LNCaP clone FGC (cell line): ENCODE measurements around the gene ZNF335.
A peak's percentile ranks its signal among the peaks of the same experiment; 100 is the strongest.

Source experiments
- DNase-seq: peaks from one replicate; pipeline ENCODE4 v3.0.0-alpha.2; 2011; ENCODE audit warnings: low read depth
- H3K4me3 ChIP-seq: 2 replicates; pipeline ENCODE4 v1.5.1; 2011; ENCODE audit warnings: mild to moderate bottlenecking, low read depth, low read length, control low read depth
- CTCF ChIP-seq: IDR thresholded peaks from 2 replicates; pipeline ENCODE4 v1.5.1; 2012; ENCODE audit warnings: mild to moderate bottlenecking; ENCODE audit not compliant: control insufficient read depth, insufficient read depth; ENCODE audit errors: extremely low read depth

ZNF335 gene

GRCh38 chr20:45943613-45944012 is 28.4 kb downstream of the ZNF335 start:
- DNase-seq, result no peak

DNA sequence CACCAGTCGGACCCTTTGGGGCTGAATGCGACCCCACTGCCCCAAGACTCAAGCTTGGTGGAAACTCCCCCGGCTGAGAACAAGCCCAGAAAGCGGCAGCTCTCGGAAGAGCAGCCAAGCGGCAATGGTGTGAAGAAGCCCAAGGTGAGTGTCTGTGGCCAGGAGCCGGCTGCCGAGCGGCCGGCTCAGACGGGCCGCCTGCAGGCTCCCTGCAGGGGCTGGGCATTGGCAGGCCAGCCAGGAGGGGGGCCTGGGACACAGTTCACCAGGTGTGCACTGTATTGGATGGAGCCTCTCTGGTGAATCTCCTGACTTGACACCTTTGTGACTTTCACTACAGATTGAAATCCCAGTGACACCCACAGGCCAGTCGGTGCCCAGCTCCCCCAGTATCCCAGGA is 31.5 kb downstream of the ZNF335 start:
- DNase-seq, result no peak
- TF ChIP-seq CTCF, result no peak
- H3K4me3 ChIP-seq, result no peak overlapping the region

More at GRCh38 chr20:45943613-45944012, 28.4 kb downstream of the ZNF335 start:
- H3K4me3 ChIP-seq, result no peak overlapping the region
- no peak for TF ChIP-seq CTCF

DNA sequence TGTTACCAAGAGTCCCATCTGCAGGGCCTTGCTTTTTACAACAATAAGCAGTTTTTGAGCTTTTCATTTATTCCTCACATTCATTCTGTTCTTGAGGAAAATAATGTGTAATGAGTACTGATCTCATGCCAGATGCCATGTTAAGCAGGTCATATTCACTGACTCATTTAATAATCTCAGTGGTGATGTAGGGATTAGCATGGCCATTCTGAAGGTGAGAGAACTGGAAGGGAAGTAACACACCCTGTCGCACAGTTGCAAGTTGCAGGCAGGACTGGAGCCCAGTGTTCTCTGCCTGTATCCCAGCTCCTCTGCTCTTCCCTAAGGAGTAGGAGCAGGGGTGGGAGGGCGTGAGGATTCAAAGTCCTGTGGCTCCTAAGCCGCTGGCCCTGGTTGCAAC is 31.9 kb downstream of the ZNF335 start:
- DNase-seq, result no peak
- no peak overlapping the region for H3K4me3 ChIP-seq
- no peak for TF ChIP-seq CTCF

- DNase-seq, result no peak
- TF ChIP-seq CTCF, result no peak
- no peak overlapping the region for H3K4me3 ChIP-seq
These were observed 33.1 kb downstream of the ZNF335 start for GRCh38 chr20:45938727-45939438.

DNA sequence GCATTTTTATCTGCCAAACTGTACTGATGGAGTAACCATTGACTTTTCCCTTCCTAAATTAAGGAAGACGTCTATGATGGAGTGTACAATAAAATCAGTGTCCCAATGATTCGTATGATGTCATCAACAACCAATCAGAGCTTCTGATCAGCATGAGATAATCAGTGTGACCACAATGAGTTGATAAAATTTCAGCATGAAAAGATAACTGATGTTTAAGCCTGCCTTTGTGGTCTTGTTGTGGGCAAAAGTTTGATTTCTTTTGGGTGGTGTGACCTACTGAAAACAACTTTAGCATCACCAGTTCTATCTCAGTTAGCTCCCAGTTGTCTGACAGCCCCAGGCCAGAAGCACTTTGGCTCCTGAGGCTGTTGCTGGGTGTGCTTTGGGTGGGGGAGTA is 34.2 kb downstream of the ZNF335 start:
- DNase-seq, result no peak
- H3K4me3 ChIP-seq, result no peak overlapping the region
- no peak for TF ChIP-seq CTCF

- no peak for TF ChIP-seq CTCF
- no peak for DNase-seq
- H3K4me3 ChIP-seq, result peak overlapping the region; percentile 82
These were observed 36.5 kb downstream of the ZNF335 start for GRCh38 chr20:45935416-45936046.
